Activated T-helper 17 cell treated with anti-CD3 and anti-CD28 coated beads, Interleukin-2, amount 50 U/mL, for 72 hours (primary cell): ENCODE data around the gene NCOA3. TPM values are rescaled to one million over a fixed set of nuclear protein-coding genes. Genes with fewer than 3 reads are reported as not detected.

Source experiments
- ATAC-seq: fragments of 150-1000 bp; cut with Tn5 transposase; replicated peaks from 2 replicates; pipeline ENCODE4 v1.10.0; 2021; ENCODE audit warnings: mild to moderate bottlenecking, moderate library complexity
- H3K27ac Mint-ChIP-seq: one replicate; pipeline ENCODE4 v1.8.0; 2022; ENCODE audit warnings: mixed read lengths
- H3K27me3 Mint-ChIP-seq: one replicate; pipeline ENCODE4 v1.8.0; 2022; ENCODE audit warnings: mixed read lengths
- H3K36me3 Mint-ChIP-seq: one replicate; pipeline ENCODE4 v1.8.0; 2022; ENCODE audit warnings: low read depth, mild to moderate bottlenecking, mixed read lengths
- H3K4me1 Mint-ChIP-seq: one replicate; pipeline ENCODE4 v1.8.0; 2022; ENCODE audit warnings: mixed read lengths
- H3K4me3 Mint-ChIP-seq: one replicate; pipeline ENCODE4 v1.8.0; 2022; ENCODE audit warnings: mild to moderate bottlenecking, mixed read lengths
- H3K9me3 Mint-ChIP-seq: one replicate; pipeline ENCODE4 v1.8.0; 2022; ENCODE audit warnings: mixed read lengths
- total RNA-seq, 2 donors: library from RNA; stranded (reverse); gene quantifications; one replicate each; pipeline ENCODE4 v1.2.3, GENCODE V29; 2022

The NCOA3 gene
- total RNA-seq, 2 donors from 2014 or later, result 55.4 to 64.2 TPM

- Mint-ChIP-seq H3K27me3 (no peaks in the 10 kb centered on the region), H3K36me3 (peaks cover 98% of the 10 kb centered on the region), H3K9me3 (no peaks in the 10 kb centered on the region), H3K4me3 (no peak overlapping the region), H3K27ac (peak overlapping the region; percentile 60), H3K4me1 (no peaks in the 10 kb centered on the region)
- no peak for ATAC-seq
Observed at GRCh38 chr20:47645632-47646031, 143.9 kb downstream of the NCOA3 start.

GRCh38 chr20:47647994-47648393 lies 146.3 kb downstream of the NCOA3 start:
- H3K9me3 Mint-ChIP-seq, result no peaks in the 10 kb centered on the region

GRCh38 chr20:47648943-47649342 lies 147.3 kb downstream of the NCOA3 start:
- H3K36me3 Mint-ChIP-seq, result peaks cover 98% of the 10 kb centered on the region
- H3K27me3 Mint-ChIP-seq, result no peaks in the 10 kb centered on the region
- no peak for ATAC-seq
- no peaks in the 10 kb centered on the region for H3K4me1 Mint-ChIP-seq
- H3K27ac Mint-ChIP-seq, result no peak overlapping the region
- H3K9me3 Mint-ChIP-seq, result no peaks in the 10 kb centered on the region
- no peak overlapping the region for H3K4me3 Mint-ChIP-seq

More at GRCh38 chr20:47647994-47648393, 146.3 kb downstream of the NCOA3 start:
- no peak overlapping the region for H3K27ac Mint-ChIP-seq
- H3K4me1 Mint-ChIP-seq, result no peaks in the 10 kb centered on the region
- no peak overlapping the region for H3K4me3 Mint-ChIP-seq
- ATAC-seq, result no peak
- no peaks in the 10 kb centered on the region for H3K27me3 Mint-ChIP-seq
- H3K36me3 Mint-ChIP-seq, result peaks cover 98% of the 10 kb centered on the region

GRCh38 chr20:47652301-47652700 lies 150.6 kb downstream of the NCOA3 start:
- H3K36me3 Mint-ChIP-seq, result peaks cover 98% of the 10 kb centered on the region
- no peak for ATAC-seq
- H3K9me3 Mint-ChIP-seq, result no peaks in the 10 kb centered on the region
- H3K4me3 Mint-ChIP-seq, result no peak overlapping the region
- H3K27ac Mint-ChIP-seq, result no peak overlapping the region
- H3K27me3 Mint-ChIP-seq, result no peaks in the 10 kb centered on the region
- H3K4me1 Mint-ChIP-seq, result no peaks in the 10 kb centered on the region

- H3K27ac Mint-ChIP-seq, result no peak overlapping the region
- H3K9me3 Mint-ChIP-seq, result no peaks in the 10 kb centered on the region
- H3K4me1 Mint-ChIP-seq, result no peaks in the 10 kb centered on the region
- H3K4me3 Mint-ChIP-seq, result no peak overlapping the region
- H3K27me3 Mint-ChIP-seq, result no peaks in the 10 kb centered on the region
- no peak for ATAC-seq
- H3K36me3 Mint-ChIP-seq, result peaks cover 98% of the 10 kb centered on the region
Observed at GRCh38 chr20:47652794-47653193, 151.1 kb downstream of the NCOA3 start.

GRCh38 chr20:47653869-47654268 lies 152.2 kb downstream of the NCOA3 start:
- H3K27ac Mint-ChIP-seq, result no peak overlapping the region
- H3K36me3 Mint-ChIP-seq, result peaks cover 96% of the 10 kb centered on the region
- no peaks in the 10 kb centered on the region for H3K9me3 Mint-ChIP-seq
- no peak for ATAC-seq
- H3K4me3 Mint-ChIP-seq, result no peak overlapping the region
- H3K27me3 Mint-ChIP-seq, result no peaks in the 10 kb centered on the region
- H3K4me1 Mint-ChIP-seq, result no peaks in the 10 kb centered on the region

GRCh38 chr20:47654370-47654769 lies 152.7 kb downstream of the NCOA3 start:
- ATAC-seq, result no peak
- Mint-ChIP-seq H3K27ac (no peak overlapping the region), H3K36me3 (peaks cover 95% of the 10 kb centered on the region), H3K27me3 (no peaks in the 10 kb centered on the region), H3K4me1 (no peaks in the 10 kb centered on the region), H3K4me3 (no peak overlapping the region), H3K9me3 (no peaks in the 10 kb centered on the region)

- Mint-ChIP-seq H3K4me1 (no peaks in the 10 kb centered on the region), H3K27me3 (no peaks in the 10 kb centered on the region), H3K9me3 (no peaks in the 10 kb centered on the region), H3K36me3 (peaks cover 86% of the 10 kb centered on the region), H3K27ac (no peak overlapping the region), H3K4me3 (no peak overlapping the region)
- ATAC-seq, result no peak
Observed at GRCh38 chr20:47655635-47656034, 153.9 kb downstream of the NCOA3 start.

- H3K36me3 Mint-ChIP-seq, result peaks cover 86% of the 10 kb centered on the region
- no peaks in the 10 kb centered on the region for H3K4me1 Mint-ChIP-seq
- H3K4me3 Mint-ChIP-seq, result no peak overlapping the region
- no peak for ATAC-seq
- no peak overlapping the region for H3K27ac Mint-ChIP-seq
- no peaks in the 10 kb centered on the region for H3K27me3 Mint-ChIP-seq
- no peaks in the 10 kb centered on the region for H3K9me3 Mint-ChIP-seq
Observed at GRCh38 chr20:47656318-47656717, 154.6 kb downstream of the NCOA3 start.

GRCh38 chr20:47659904-47660601 lies 158.4 kb downstream of the NCOA3 start:
- H3K27ac Mint-ChIP-seq, result peak overlapping the region; percentile 66
- ATAC-seq, result no peak
- H3K36me3 Mint-ChIP-seq, result peaks cover 53% of the 10 kb centered on the region
- no peaks in the 10 kb centered on the region for H3K4me1 Mint-ChIP-seq
- no peak overlapping the region for H3K4me3 Mint-ChIP-seq
- H3K9me3 Mint-ChIP-seq, result no peaks in the 10 kb centered on the region
- H3K27me3 Mint-ChIP-seq, result no peaks in the 10 kb centered on the region

- peaks cover 48% of the 10 kb centered on the region for H3K36me3 Mint-ChIP-seq
- no peaks in the 10 kb centered on the region for H3K9me3 Mint-ChIP-seq
- peak overlapping the region; percentile 66 for H3K27ac Mint-ChIP-seq
- H3K27me3 Mint-ChIP-seq, result no peaks in the 10 kb centered on the region
- no peaks in the 10 kb centered on the region for H3K4me1 Mint-ChIP-seq
- ATAC-seq, result no peak
- H3K4me3 Mint-ChIP-seq, result no peak overlapping the region
Observed at GRCh38 chr20:47660602-47660905, 158.9 kb downstream of the NCOA3 start.

GRCh38 chr20:47660983-47661700 lies 159.5 kb downstream of the NCOA3 start:
- H3K27ac Mint-ChIP-seq, result peak overlapping the region; percentile 35
- no peaks in the 10 kb centered on the region for H3K9me3 Mint-ChIP-seq
- H3K4me1 Mint-ChIP-seq, result no peaks in the 10 kb centered on the region
- H3K4me3 Mint-ChIP-seq, result no peak overlapping the region
- no peaks in the 10 kb centered on the region for H3K27me3 Mint-ChIP-seq
- ATAC-seq, result no peak
- H3K36me3 Mint-ChIP-seq, result peaks cover 43% of the 10 kb centered on the region

- Mint-ChIP-seq H3K27me3 (no peaks in the 10 kb centered on the region), H3K27ac (peak overlapping the region; percentile 35), H3K4me3 (no peak overlapping the region), H3K9me3 (no peaks in the 10 kb centered on the region), H3K36me3 (peaks cover 37% of the 10 kb centered on the region), H3K4me1 (no peaks in the 10 kb centered on the region)
- no peak for ATAC-seq
Observed at GRCh38 chr20:47661714-47662113, 160.0 kb downstream of the NCOA3 start.

- Mint-ChIP-seq H3K9me3 (no peaks in the 10 kb centered on the region), H3K4me1 (no peaks in the 10 kb centered on the region), H3K27ac (no peak overlapping the region), H3K27me3 (no peaks in the 10 kb centered on the region), H3K4me3 (no peak overlapping the region), H3K36me3 (peaks cover 27% of the 10 kb centered on the region)
- ATAC-seq, result no peak
Observed at GRCh38 chr20:47662483-47663353, 161.0 kb downstream of the NCOA3 start.
